Stimulated activated CD4-positive, alpha-beta T cell treated with anti-CD3 and anti-CD28 coated beads, Interleukin-12 subunit alpha, Interleukin-12 subunit beta, amount 100 ng/mL, for 24 hours (primary cell): ENCODE measurements around the gene TFCP2.
"Not testable (repeated sequence)": the region's sequence is repeated elsewhere in the genome, so short reads cannot be mapped to it uniquely, and the experiment has no call there.

Experiments
- DNase-seq, 2 experiments: peaks; one replicate each; pipeline ENCODE4 v3.0.0-alpha.2; 2020; ENCODE audit warnings: low read depth in 2 of 2

Gene TFCP2, protein sequence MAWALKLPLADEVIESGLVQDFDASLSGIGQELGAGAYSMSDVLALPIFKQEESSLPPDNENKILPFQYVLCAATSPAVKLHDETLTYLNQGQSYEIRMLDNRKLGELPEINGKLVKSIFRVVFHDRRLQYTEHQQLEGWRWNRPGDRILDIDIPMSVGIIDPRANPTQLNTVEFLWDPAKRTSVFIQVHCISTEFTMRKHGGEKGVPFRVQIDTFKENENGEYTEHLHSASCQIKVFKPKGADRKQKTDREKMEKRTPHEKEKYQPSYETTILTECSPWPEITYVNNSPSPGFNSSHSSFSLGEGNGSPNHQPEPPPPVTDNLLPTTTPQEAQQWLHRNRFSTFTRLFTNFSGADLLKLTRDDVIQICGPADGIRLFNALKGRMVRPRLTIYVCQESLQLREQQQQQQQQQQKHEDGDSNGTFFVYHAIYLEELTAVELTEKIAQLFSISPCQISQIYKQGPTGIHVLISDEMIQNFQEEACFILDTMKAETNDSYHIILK

DNA sequence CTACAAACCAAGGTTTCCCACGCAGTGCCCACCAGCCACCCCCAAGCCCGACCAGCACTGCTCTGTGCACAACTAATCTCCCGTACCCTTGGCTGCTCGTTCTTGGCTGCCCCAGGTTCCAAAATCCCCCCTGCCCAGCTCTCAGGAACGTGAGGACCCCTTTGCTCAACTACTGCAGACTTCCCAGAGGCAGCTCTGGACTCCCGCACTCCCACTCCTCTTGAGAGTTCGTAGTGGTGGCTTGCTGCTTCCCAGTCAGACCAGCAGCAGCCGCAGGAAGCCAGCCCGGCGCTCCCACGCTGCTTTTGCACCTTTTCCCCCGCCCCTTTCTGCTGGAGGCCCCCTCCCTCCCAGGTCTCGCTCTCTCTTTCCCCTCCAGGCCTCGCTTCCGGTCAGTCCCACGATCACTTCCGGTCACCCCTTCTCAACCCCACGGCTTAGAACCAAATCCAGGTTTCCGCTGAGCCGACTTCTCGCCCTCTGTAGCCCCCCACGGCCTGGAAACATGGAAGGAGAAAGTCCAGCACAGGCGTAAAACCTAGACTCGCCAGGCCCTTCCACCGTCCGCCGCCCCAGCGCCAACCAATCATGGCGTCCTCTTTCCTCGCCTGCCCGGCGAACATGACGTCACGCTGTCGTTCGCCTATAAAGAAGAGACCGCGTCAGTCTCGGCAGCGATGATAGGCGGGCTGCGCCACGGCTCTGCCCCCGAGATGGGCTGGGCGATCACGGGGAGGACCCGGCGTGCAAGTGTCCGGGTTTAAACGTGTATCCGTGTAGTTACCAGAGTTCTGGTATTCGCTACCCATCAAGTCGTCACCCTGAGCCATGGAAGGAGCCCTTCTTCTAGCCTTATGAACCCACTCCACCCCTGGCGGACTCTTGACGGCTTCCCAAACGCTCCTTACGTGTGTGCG lies at the start of gene TFCP2:
TSS of gene TFCP2 (minus strand) at position 621 of the 917 bp plus-strand sequence. CDS start 713 bp downstream, outside the sequence.
- peak; percentile 88 to 91 for DNase-seq

DNA sequence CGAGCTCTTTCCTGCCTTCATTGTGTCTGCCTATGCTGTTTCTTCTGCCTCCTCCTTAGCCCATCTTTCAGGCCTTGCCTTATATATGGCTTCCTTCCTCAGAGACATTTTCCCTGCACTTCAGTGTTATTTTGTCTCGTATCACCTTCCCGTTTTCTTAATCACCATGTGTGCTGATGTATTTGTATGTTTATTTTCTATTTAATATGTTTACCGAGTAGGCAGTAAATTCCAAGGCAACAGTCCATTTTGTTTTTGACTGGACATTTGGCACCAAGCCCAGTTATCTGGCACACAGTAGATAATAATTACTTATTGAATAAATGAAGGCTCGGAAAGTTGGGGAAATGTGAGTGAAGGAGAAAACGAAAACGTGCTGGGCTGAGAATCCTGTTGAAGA lies 49.5 kb upstream of the TFCP2 start:
- no peak for DNase-seq

DNA sequence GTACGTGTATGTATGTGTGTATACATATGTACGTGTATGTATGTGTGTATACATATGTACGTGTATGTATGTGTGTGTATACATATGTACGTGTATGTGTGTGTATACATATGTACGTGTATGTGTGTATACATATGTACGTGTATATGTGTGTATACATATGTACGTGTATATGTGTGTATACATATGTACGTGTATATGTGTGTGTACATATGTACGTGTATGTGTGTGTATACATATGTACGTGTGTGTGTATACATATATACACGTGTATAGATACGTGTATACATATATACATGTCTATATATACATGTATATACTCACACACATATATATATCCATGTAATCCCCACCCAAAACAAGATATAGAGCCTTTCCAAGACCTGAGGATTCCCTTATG lies 46.9 kb upstream of the TFCP2 start:
- not testable (repeated sequence) for DNase-seq

DNA sequence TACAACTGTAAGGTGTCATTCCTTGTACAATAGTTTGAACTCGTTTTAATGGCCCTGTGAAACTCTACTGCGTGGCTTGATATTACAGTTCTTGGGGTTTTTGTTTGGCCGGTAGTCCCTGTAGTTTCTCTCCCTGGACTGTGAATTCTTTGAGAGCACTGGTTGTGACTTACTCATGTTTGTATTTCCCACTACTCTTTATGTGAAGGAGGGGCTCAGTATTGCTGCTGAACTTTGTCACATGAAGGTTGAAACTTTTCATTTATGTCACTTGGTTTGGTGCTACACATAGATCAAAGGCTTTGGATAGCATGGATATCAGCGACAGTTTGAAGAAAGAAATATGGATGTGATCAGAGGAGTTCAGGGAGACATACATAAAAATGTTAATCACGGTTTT lies 46.4 kb upstream of the TFCP2 start:
- no peak for DNase-seq

DNA sequence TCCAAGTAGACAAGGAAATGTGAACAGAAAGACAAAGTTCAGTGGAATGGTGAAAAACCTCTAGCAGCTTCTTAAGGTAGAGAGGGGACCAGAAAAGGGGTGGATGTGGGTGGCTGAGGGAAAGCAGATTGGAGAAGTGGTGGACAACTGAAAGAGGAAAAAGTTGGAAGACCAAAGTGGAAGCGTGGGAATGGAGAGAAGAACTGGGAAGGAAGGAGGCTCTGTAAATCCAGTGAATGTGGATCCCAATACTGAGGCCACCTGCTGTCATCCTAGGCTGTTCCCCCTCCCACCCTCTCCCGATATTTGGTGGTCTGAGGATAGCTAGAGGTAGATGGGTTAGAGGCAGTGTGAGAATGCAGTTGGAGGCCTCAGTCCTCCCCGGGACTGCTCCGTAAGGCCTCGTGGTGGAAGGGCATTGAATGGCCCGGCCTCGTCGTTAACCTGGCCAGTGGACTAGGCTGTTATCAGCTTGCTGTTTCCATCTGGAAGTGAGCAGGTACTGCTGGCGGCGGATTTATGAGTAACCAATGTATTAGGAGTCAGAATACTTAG lies 45.7 kb upstream of the TFCP2 start:
- DNase-seq, result no peak

DNA sequence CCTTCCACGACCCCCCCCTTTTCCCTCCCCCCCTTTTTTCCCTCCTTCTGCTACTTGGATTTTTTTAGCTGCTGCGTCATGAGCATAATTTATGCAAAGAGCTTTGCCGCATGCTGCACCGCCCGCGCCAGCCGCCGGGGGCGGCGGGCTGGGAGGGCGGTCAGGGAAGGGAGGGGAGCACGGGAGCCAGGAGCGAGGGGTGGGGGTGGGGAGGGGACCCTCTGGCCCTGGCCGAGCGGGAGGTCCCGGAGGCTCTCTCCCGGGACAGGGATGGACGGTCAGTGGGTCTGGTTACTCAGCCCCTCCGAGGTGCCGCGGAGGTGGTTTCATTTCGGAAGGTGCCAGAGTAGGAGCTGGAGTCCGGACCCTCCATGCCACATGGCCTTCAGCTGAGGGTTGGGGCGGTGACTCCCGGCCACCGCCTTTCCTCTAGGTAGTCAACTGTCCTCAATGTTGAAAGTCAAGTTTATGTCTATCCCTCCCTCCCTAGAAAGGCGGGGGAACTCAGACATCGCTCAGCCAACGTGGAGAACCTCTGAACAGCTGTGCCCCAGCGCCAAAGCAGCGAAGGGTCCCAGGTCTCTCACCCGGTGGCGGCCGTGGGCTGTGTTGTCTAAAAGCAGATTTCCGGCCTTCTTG lies 45.2 kb upstream of the TFCP2 start, which contains the start of gene POU6F1:
TSS of gene POU6F1 (minus strand) at position 95 of the 639 bp plus-strand sequence. CDS start 11,226 bp downstream, outside the sequence.
- DNase-seq, result peak; percentile 43

DNA sequence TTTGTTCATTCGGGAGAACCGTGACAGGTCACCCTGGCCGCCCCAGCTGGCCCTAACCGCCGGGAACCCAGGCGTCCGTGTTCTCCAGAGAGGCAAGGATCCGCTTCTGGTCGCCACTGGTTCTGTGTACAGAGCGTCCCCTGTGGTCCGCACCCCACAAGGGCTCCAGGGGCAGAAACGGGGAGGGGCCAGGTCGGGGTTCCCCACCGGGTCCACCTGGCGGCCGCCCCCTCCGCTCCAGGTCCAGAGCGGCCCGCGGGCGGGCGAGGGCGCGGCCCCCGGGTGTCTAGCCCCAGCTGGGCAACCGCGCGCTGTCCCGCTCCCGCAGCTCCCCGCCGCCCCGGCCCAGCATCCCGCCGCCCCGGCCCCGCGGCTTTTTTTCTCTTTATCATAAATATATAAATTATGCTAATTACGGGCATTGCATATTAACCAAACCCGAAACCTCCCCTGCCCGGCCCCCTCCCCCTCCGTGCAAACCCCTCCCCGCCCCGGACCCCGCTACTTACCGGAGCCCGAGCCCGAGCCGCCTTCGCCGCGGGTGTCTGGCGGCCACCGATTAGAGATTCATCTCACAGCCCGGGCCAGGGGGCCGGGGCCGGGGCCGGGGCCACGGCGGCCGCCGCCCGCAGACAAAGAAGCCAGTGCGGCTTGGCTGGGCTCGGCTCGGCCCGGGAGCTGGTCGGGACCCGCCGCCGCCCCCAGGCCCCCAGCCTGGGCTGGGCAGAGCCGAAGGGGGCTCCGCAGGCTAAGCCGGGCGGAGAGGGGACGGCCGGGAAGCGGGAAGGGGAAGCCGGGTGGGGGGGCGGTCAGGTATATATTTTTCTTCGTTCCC lies 44.4 kb upstream of the TFCP2 start:
- DNase-seq, result peak in 1 of 2 experiments; percentile 31

DNA sequence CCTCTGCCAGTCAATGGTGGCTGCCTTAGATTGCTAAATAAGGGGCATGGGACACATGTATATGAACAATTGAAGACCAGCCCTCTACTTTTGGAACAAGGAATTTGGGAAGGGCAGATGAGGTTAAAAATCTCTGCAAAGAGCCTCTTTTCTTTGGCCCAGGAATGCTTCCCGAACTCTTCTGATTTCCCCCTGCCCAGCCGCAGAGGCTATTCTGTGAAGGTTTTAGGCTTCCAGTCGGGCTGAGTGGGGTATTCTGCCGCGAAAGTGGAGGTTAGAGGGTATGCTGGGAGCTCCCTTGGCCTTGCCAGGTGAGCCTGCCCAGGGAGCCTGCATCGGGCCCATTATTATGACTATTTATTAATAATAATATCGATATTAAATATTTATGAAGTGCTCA lies 43.7 kb upstream of the TFCP2 start:
- DNase-seq, result no peak

DNA sequence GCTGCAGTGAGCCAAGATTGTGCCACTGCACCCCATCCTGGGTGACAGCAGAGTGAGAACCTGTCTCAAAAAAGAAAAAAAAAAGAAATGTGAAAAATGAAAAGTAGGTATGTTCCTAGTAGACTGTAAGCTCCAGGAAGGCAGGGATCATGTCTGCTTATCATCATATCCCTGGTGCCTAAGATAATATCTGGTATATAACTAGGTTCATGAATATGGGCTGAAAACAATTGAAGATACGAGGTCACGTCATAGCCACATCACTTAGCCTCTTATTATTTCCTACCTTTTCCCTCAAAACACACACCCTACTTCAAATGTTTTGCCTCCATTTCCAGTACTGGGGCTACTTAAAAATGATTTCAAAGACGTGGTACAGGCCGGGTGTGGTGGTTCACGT lies 42.0 kb upstream of the TFCP2 start:
- no peak for DNase-seq

DNA sequence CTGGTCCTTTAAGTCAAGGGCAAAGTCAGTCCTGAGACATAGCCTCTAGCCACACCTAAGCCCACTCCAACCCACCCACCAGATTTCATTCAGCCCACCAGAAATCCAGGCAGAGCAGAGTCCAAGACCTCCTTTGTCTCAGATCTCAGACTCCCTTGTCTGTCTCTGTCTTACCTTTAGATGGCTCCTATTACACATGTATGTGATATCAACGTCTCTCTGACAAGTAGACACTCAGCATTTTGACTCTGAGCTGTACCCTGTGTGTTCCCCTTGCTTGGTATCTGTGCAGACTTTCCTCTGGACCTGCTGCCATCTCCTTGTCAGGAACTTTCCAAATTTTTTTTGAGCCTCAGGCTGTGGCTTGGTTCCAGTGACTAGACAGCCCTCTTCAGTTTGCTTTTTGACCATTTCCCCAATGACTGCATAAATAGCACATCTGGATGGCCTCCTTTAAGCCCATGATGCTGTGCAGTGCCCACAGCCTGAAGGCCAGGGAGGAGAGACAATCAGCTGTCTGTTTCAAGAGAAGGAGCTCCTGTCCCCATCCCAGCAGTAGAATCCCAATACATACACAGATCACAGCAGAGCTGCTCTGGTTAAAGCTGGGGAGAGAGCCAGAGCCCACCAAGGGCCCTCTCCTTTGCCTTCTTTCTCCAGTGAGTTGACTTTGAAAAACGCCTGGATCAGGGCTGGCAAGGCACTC lies 37.9 kb upstream of the TFCP2 start:
- no peak for DNase-seq

DNA sequence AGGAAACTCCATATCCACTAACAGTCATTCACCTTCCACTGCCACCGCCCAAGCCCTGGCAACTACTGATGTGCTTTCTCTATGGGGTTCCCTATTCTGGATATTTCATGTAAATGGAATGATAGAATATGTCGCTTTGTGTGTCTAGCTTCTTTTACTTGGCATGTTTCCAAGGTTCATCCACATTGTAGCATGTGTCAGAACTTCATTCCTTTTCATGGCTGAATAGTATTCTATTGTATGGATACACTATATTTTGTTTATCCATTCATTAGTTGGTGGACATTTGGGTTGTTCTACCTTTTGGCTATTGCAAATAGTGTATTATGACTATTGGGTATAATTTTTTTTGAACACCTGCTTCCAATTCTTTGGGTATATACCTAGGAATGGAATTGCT lies 36.3 kb upstream of the TFCP2 start:
- DNase-seq, result no peak

DNA sequence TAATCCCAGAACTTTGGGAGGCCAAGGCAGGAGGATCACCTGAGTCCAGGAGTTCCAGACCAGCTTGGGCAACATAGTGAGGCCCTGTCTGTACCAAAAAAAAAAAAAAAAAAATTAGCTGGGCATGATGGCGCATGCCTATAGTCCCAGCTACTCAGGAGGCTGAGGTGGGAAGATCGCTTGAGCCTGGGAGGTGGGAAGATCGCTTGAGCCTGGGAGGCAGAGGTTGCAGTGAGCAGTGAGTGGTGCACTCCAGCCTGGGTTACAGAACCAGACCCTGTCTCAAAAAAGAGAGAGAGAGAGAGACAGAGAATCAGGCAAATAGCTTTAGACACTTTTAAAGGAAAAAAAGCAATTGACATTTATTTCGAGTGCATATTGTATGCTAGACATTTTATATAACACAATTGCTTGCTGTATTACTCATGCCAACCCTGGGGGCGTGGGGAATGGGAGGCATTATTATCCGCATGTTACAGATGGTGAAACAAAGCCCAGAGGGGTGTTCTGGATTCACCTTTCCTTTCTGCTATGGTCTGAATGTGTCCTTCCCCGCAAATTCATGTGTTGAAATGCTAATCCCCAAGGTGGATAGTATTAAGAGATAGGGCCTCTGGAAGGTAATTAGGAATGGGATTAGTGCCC lies 35.2 kb upstream of the TFCP2 start:
- DNase-seq, result no peak

DNA sequence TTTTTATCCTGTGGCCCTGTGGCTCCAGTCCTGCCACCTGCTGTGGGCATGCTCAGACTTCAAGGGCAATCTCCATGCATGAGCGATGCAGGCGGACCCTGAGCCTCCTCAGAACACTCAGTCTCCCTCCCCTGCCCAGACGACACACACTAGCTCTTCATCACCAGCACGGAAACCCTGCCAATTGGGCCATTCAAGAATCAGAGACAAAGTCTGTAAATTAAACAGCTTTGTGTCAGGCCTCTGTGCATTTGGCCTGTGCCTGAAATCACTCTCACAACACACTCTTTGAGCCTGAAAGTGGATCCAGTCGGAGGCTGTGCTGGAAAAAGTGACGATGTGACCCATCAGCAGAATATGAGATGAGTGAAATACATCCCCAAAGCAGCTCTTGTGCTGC lies 32.4 kb upstream of the TFCP2 start:
- DNase-seq, result no peak

DNA sequence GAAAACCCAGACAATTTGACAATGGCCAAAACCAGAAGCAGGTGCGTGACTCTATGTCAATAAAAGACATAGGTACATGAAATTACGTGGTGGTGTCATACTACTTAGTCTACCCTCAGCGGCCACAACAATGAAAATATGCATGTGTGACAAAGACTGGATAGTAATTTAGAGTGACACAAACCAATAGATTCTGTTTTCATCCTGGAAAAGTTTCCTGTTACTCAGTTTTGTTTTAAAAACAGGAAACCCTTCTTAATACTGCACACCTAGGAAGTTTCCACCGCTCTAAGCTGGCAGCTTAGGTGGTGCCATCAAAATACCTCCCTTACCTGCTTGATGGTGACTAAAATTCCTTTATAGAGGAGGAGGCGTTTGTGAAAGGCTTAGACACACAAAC lies 29.8 kb upstream of the TFCP2 start:
- DNase-seq, result no peak

DNA sequence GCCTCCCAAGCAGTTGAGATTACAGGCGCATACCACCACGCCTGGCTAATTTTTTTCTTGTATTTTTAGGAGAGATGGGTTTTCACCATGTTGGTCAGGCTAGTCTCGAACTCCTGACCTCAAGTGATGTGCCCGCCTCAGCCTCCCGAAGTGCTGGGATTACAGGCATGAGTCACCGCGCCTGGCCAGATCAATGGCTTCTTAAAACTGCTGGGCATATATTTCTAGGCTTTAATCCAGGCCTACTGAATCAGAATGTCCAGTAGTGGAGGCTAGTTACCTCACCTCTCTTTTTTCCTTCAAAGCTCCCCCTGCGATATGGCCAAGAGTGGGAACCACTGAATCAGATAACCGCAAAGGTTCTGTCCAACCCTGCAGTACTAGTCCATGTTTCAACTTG lies 27.9 kb upstream of the TFCP2 start:
- DNase-seq, result no peak

DNA sequence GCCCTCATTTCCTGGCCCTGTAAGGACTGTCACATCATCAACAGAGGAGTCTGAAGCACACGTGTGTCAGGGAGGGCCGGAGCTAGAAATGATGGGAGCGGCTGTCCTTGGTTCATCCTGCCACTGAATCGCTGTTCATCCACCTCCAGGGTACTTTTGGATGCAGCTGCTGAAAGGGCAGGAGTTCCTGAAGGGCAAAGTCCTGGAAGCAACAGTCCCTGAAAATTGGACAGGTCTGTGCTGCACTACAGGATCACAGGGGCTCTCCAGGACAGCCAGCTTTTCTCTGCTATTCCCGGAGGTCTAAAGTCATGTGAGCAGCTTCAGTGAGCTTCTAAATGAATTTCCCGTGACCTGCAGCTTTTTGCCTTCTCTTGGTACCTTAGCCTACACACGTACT lies 27.2 kb upstream of the TFCP2 start:
- no peak for DNase-seq

DNA sequence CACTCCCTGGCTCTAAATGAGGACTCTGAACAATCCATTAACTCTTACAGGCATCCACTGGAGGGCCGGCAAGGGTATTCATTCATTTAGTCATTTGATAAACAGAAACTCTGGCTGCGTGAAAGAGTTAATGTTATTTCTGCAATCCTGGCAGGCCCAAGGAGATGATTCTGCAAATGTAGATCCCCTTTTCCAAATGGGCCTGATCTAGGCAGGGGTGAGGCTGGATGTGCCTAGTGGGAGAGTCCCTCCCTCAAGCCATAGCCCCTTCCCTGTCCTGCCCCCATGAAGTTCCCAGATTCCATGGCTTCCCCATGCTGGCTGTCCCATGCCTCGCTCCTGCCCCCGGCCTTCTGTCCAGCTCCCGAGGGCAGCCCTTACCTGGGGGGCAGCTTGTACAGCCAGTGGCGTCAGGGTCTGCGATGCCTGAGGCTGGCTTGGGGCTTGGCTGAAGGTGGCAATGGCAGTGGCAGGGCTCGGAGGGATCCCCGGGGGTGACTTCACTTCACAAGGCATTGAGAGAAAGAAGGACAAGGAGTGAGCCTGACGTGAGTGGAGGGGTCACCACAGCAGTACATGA lies 26.5 kb upstream of the TFCP2 start:
- no peak for DNase-seq

DNA sequence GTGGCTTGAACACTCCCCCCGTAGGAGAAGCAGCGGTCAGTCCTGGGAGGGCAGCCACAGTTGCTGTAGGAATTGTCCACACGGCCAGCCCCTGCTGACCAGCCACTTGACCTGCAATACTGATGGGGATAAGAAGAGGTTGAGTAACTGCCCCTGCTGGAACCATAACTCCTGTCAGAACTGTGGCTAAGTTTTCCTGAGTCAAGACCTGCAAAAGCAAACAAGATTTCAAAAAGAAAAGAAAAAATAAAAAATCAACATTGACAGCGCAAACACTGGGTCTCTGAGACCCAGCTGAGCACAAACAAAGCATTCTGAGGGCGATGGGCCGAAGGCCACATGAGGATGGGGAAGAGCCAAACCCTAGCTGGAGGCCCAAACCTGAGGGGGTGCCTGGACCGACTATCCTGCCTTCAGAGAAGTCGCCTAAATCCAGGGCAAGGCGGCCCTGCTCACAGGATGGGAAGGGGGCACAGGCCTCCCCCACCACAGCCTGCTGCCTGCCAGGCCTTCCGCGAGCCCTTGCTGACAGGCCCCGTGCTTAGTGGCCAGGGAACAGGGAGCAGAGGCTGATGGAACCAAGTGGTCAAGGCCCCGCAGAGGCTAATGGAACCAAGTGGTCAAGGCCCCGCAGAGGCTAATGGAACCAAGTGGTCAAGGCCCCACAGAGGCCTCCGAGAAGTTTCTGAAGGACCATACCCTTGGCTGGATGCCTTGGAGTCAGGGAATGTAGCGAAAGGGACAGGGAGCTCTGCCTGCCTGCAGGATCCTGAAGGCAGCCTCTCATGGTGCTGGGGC lies 25.8 kb upstream of the TFCP2 start:
- DNase-seq, result no peak
